Suppressor macrophage treated with lipopolysaccharide for 4 hours (primary cell): ENCODE data around the gene TP53.
A peak's percentile ranks its signal among the peaks of the same experiment; 100 is the strongest.
"Not testable (repeated sequence)": the region's sequence is repeated elsewhere in the genome, so short reads cannot be mapped to it uniquely, and the experiment has no call there.

ENCODE experiments used
- DNase-seq: peaks from one replicate; pipeline ENCODE4 v3.0.0-alpha.2; 2020

Gene TP53

GRCh38 chr17:7673239-7673638, 14.1 kb downstream of the TP53 start:
- peak; percentile 66 for DNase-seq

GRCh38 chr17:7668482-7668881, 18.8 kb downstream of the TP53 start:
- DNase-seq: no peak

- no peak for DNase-seq
These were observed 19.5 kb downstream of the TP53 start for GRCh38 chr17:7667656-7668406.

GRCh38 chr17:7656958-7657609, 30.2 kb downstream of the TP53 start:
- no peak for DNase-seq

GRCh38 chr17:7655541-7655840, 31.8 kb downstream of the TP53 start:
- no peak for DNase-seq

GRCh38 chr17:7654832-7655540, 32.3 kb downstream of the TP53 start:
- DNase-seq: no peak

- no peak for DNase-seq
These were observed 34.6 kb downstream of the TP53 start for GRCh38 chr17:7652388-7653356.

GRCh38 chr17:7651665-7652387, 35.5 kb downstream of the TP53 start:
- DNase-seq: no peak

GRCh38 chr17:7651097-7651664, 36.1 kb downstream of the TP53 start:
- DNase-seq: no peak

- peak; percentile 63 for DNase-seq
These were observed 36.7 kb downstream of the TP53 start, which contains the start of gene ATP1B2 for GRCh38 chr17:7650509-7651096. Gene ATP1B2, plus strand, starts transcription at chr17:7650926. Its CDS starts 593 bp downstream, at chr17:7651519.

- DNase-seq: peak; percentile 54
These were observed 40.3 kb downstream of the TP53 start for GRCh38 chr17:7647018-7647417.

- no peak for DNase-seq
These were observed 40.8 kb downstream of the TP53 start for GRCh38 chr17:7646457-7646856.

- peak; percentile 78 for DNase-seq
These were observed 42.5 kb downstream of the TP53 start for GRCh38 chr17:7644775-7645174.

GRCh38 chr17:7641635-7642034, 45.7 kb downstream of the TP53 start:
- DNase-seq: not testable (repeated sequence)

GRCh38 chr17:7640783-7641182, 46.5 kb downstream of the TP53 start:
- no peak for DNase-seq

- no peak for DNase-seq
These were observed 51.1 kb downstream of the TP53 start for GRCh38 chr17:7636163-7636562.

GRCh38 chr17:7634384-7634783, 52.9 kb downstream of the TP53 start:
- DNase-seq: peak; percentile 62

GRCh38 chr17:7633093-7633492, 54.2 kb downstream of the TP53 start:
- DNase-seq: no peak

GRCh38 chr17:7632492-7632894, 54.8 kb downstream of the TP53 start:
- DNase-seq: peak; percentile 72

- DNase-seq: no peak
These were observed 55.6 kb downstream of the TP53 start for GRCh38 chr17:7631398-7632380.
